Lung (tissue), 12 donors: ENCODE measurements around the gene ABCB6. TPM values are rescaled to one million over a fixed set of nuclear protein-coding genes. Genes with fewer than 3 reads are reported as not detected.

Experiments used
- ATAC-seq: fragments of 200-7000 bp; cut with Tn5 transposase; one replicate; pipeline ENCODE4 v1.9.1; 2020; ENCODE audit warnings: moderate number of reproducible peaks; ENCODE audit not compliant: insufficient read depth, low FRiP score
- DNase-seq, 3 donors: peaks; one replicate each; pipeline ENCODE4 v3.0.0-alpha.2; 2013 to 2017
- H3K27ac ChIP-seq, 2 donors: one replicate each; pipeline ENCODE4 v1.5.1; 2013; ENCODE audit warnings: mild to moderate bottlenecking in 2 of 2, moderate library complexity in 2 of 2, control low read depth in 1 of 2, inconsistent platforms in 1 of 2, low read depth in 1 of 2, low read length in 1 of 2
- H3K27me3 ChIP-seq, 3 donors: one replicate each; pipeline ENCODE4 v1.5.1; 2013; ENCODE audit warnings: low read length in 2 of 3; ENCODE audit not compliant: control insufficient read depth in 3 of 3, insufficient read depth in 3 of 3
- H3K36me3 ChIP-seq, 4 donors: one replicate each; pipeline ENCODE4 v1.5.1; 2013; ENCODE audit warnings: low read length in 4 of 4, mild to moderate bottlenecking in 1 of 4, moderate library complexity in 1 of 4; ENCODE audit not compliant: control insufficient read depth in 4 of 4, insufficient read depth in 4 of 4
- H3K4me1 ChIP-seq, 5 donors: one replicate each; pipeline ENCODE4 v1.5.1; 2013; ENCODE audit warnings: low read length in 5 of 5, mild to moderate bottlenecking in 2 of 5, moderate library complexity in 1 of 5; ENCODE audit not compliant: control insufficient read depth in 5 of 5, insufficient read depth in 5 of 5
- H3K4me3 ChIP-seq: one replicate; pipeline ENCODE4 v1.5.1; 2013; ENCODE audit warnings: mild to moderate bottlenecking, control low read depth, moderate library complexity
- H3K9ac ChIP-seq, 2 donors: one replicate each; pipeline ENCODE4 v1.5.1; 2013; ENCODE audit warnings: low read length in 2 of 2, control low read depth in 1 of 2; ENCODE audit not compliant: insufficient read depth in 1 of 2
- H3K9me3 ChIP-seq, 4 donors: one replicate each; pipeline ENCODE4 v1.5.1; 2013; ENCODE audit warnings: low read length in 3 of 4, mild to moderate bottlenecking in 1 of 4, moderate library complexity in 1 of 4; ENCODE audit not compliant: control insufficient read depth in 4 of 4, insufficient read depth in 3 of 4
- CTCF ChIP-seq: IDR thresholded peaks from 2 replicates; pipeline ENCODE4 v1.5.1; 2012; ENCODE audit warnings: mild to moderate bottlenecking; ENCODE audit errors: control extremely low read depth, extremely low read depth
- WGBS, 2 donors: extraction: QIAGEN DNeasy Blood & Tissue Kit; methylation state at CpG; one replicate each; pipeline ENCODE4 v1.1.7; 2013; 5-methylcytosine and 5-hydroxymethylcytosine counted together
- polyA plus RNA-seq, 2 donors: library from polyadenylated mRNA; stranded (reverse); fragments of 200-250 nt; gene quantifications; one replicate each; pipeline ENCODE4 v1.2.1, GENCODE V29; 2013
- total RNA-seq, 2 donors: library from RNA; depleted of rRNA in 1 of 2; stranded (reverse); fragments of >200 nt in 1 of 2; gene quantifications; one replicate each; pipeline ENCODE4 v1.2.1, GENCODE V29; 2014 to 2021
- donor health status: control.
- donor health status: control.
- donor health status: Bipolar disorder and iron deficiency.
- donor health status: healthy.
- donor health status: DM: yes; HTN: yes; CAD: no.

The ABCB6 gene
- total and polyA plus RNA-seq, 4 donors: 17.2 to 49.4 (median 34.0) TPM

GRCh38 chr2:219199470-219200211, 19.1 kb downstream of the ABCB6 start:
- no peak overlapping the region for H3K9ac ChIP-seq
- DNase-seq (no peak), ATAC-seq (no peak)
- WGBS, 2 donors: 85 to 89% methylated on average over 12 of the region's 12 CpGs
- no peak overlapping the region for H3K27ac ChIP-seq
- no peaks in the 10 kb centered on the region for H3K27me3 ChIP-seq
- no peaks in the 10 kb centered on the region for H3K36me3 ChIP-seq
- H3K9me3 ChIP-seq: no peaks in the 10 kb centered on the region
- H3K4me1 ChIP-seq: no peaks in the 10 kb centered on the region
- no peak overlapping the region for H3K4me3 ChIP-seq
- no peak for TF ChIP-seq CTCF

DNA sequence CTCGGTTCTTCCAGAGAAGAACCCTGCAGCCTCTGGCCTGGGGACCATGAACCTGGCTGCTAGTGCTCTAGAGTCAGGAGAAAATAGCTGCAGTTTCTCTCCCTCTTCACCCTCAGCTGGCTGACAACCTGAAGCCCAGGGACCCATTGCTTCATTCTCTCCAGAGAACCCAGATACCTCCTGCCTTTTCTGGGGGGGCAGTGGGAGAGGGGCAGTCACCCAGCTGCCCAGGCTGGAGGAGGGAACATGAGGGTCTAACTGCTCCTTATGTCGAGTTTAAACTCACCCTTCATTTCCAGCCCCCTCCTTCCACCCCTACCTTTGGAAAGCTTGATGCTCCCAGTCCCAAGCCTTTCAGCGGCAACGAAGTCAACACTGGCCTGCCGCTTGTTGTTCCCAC, 19.8 kb downstream of the ABCB6 start:
- Histone ChIP-seq H3K9ac (no peak overlapping the region), H3K4me3 (no peak overlapping the region), H3K4me1 (no peaks in the 10 kb centered on the region), H3K27me3 (no peaks in the 10 kb centered on the region), H3K36me3 (no peaks in the 10 kb centered on the region), H3K27ac (no peak overlapping the region), H3K9me3 (no peaks in the 10 kb centered on the region)
- TF ChIP-seq CTCF: no peak
- DNase-seq: no peak
- ATAC-seq: no peak
- 78 to 87% methylated on average over 5 of the region's 5 CpGs for WGBS, 2 donors

DNA sequence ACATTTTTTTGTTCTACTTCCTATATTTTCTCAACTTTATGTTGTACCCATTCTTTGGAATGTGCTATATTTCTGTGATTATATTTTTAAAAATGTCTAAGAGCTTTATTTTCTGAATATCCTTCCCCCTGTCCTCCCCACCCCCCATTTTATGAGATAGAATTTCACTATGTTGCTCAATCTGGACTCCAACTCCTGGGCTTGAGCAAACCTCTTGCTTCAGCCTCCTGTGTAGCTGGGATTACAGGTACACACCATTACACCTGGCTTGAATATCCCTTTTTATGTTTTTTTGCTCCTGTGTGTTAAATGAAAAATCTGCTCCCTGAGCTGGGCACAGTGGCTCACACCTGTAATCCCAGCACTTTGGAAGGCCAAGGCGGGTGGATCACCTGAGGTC, 21.4 kb downstream of the ABCB6 start:
- TF ChIP-seq CTCF: no peak
- no peaks in the 10 kb centered on the region for H3K27me3 ChIP-seq
- DNase-seq (no peak), ATAC-seq (no peak)
- no peak overlapping the region for H3K4me3 ChIP-seq
- 94% methylated on average over 1 of the region's 1 CpG for WGBS, 2 donors
- H3K9ac ChIP-seq: no peak overlapping the region
- H3K36me3 ChIP-seq: no peaks in the 10 kb centered on the region
- no peak overlapping the region for H3K27ac ChIP-seq
- H3K9me3 ChIP-seq: no peaks in the 10 kb centered on the region
- H3K4me1 ChIP-seq: no peaks in the 10 kb centered on the region
